Thymus (tissue), 11 donors: ENCODE measurements around the gene RIPOR3. TPM values are rescaled to one million over a fixed set of nuclear protein-coding genes. Genes with fewer than 3 reads are reported as not detected.
A peak's percentile ranks its signal among the peaks of the same experiment; 100 is the strongest.

Experiments
- DNase-seq, 9 donors: peaks; one replicate each; pipeline ENCODE4 v3.0.0-alpha.2; 2013; ENCODE audit warnings: low spot score in 9 of 9, low read depth in 6 of 9, missing footprints in 1 of 9
- H3K27ac ChIP-seq, 2 donors: one replicate each; pipeline ENCODE4 v1.5.1; 2013; ENCODE audit warnings: control low read depth in 1 of 2, low read depth in 1 of 2, low read length in 1 of 2, mild to moderate bottlenecking in 1 of 2, moderate library complexity in 1 of 2
- H3K27me3 ChIP-seq, 2 donors: one replicate each; pipeline ENCODE4 v1.5.1; 2013; ENCODE audit warnings: low read length in 1 of 2; ENCODE audit not compliant: control insufficient read depth in 2 of 2, insufficient read depth in 1 of 2
- H3K36me3 ChIP-seq, 2 donors: one replicate each; pipeline ENCODE4 v1.5.1; 2013; ENCODE audit warnings: low read length in 1 of 2, mild to moderate bottlenecking in 1 of 2, moderate library complexity in 1 of 2; ENCODE audit not compliant: control insufficient read depth in 2 of 2, insufficient read depth in 2 of 2
- H3K4me1 ChIP-seq, 2 donors: one replicate each; pipeline ENCODE4 v1.5.1; 2013; ENCODE audit warnings: low read length in 2 of 2; ENCODE audit not compliant: control insufficient read depth in 2 of 2, insufficient read depth in 2 of 2
- H3K4me3 ChIP-seq, 2 donors: one replicate each; pipeline ENCODE4 v1.5.1; 2013; ENCODE audit warnings: low read length in 2 of 2, control low read depth in 1 of 2, mild to moderate bottlenecking in 1 of 2
- H3K9me3 ChIP-seq, 2 donors: one replicate each; pipeline ENCODE4 v1.5.1; 2013; ENCODE audit warnings: low read length in 1 of 2, mild to moderate bottlenecking in 1 of 2; ENCODE audit not compliant: control insufficient read depth in 2 of 2, insufficient read depth in 1 of 2
- WGBS: extraction: QIAGEN DNeasy Blood & Tissue Kit; methylation state at CpG from one replicate; pipeline ENCODE4 v1.1.7; 2013; 5-methylcytosine and 5-hydroxymethylcytosine counted together
- polyA plus RNA-seq: library from polyadenylated mRNA; stranded (reverse); fragments of 200-250 nt; gene quantifications from one replicate; pipeline ENCODE4 v1.2.3, GENCODE V29; 2013
- total RNA-seq: library from RNA; stranded (reverse); fragments of 120-200 nt; gene quantifications from one replicate; pipeline ENCODE4 v1.2.4, GENCODE V29; 2013
- donor health status: healthy.

RIPOR3 gene
- total and polyA plus RNA-seq, 2 donors, result 12.2 to 23.4 TPM

DNA sequence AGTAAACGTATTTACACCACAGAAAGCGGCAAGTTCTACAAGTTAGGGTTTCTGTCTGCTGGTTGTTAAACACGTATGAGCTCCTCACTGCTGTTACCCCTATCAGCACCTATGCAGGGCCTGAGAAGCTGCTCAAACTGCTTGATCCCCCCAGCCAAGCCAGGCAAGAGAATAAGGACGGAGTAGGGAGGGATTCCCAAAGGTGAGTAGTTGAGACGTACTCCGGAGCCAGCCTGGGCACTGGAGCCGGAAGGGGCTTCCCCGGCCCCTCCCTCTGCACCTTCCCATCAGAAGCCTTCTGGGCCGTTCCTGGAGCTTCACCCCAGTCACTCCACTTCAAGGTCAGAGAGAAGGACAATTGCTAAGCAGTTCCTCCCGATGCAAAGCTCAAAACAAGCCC lies 58.0 kb downstream of the RIPOR3 start:
- no peaks in the 10 kb centered on the region for H3K36me3 ChIP-seq
- no peak overlapping the region for H3K4me3 ChIP-seq
- H3K27ac ChIP-seq, result no peak overlapping the region
- no peaks in the 10 kb centered on the region for H3K9me3 ChIP-seq
- H3K4me1 ChIP-seq, result peaks cover 0 to 7% of the 10 kb centered on the region in 2 donors
- no peak for DNase-seq
- 78% methylated on average over 10 of the region's 10 CpGs for WGBS
- H3K27me3 ChIP-seq, result peaks cover 0 to 3% of the 10 kb centered on the region in 2 donors

DNA sequence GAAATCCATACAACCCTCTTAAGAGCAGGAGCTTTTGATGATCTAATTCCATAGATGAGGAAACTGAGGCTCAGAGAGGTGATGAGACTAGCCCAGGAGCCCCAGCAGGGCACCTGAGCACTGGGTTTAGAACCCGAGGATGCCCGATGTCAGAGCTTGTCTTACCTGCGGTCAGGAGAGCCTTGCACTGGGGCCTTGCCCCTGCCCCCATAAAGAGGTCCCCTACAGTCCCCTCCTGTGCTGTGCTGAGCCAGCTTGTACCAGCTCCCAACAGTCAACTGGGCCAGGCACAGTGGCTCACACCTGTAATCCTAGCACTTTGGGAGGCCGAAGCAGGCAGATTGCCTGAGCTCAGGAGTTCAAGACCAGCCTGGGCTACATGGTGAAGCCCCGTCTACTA lies 58.6 kb downstream of the RIPOR3 start:
- peaks cover 0 to 3% of the 10 kb centered on the region in 2 donors for H3K27me3 ChIP-seq
- H3K36me3 ChIP-seq, result no peaks in the 10 kb centered on the region
- no peaks in the 10 kb centered on the region for H3K9me3 ChIP-seq
- no peak for DNase-seq
- no peak overlapping the region for H3K4me3 ChIP-seq
- 95% methylated on average over 5 of the region's 5 CpGs for WGBS
- H3K27ac ChIP-seq, result no peak overlapping the region
- peaks cover 0 to 7% of the 10 kb centered on the region in 2 donors for H3K4me1 ChIP-seq

DNA sequence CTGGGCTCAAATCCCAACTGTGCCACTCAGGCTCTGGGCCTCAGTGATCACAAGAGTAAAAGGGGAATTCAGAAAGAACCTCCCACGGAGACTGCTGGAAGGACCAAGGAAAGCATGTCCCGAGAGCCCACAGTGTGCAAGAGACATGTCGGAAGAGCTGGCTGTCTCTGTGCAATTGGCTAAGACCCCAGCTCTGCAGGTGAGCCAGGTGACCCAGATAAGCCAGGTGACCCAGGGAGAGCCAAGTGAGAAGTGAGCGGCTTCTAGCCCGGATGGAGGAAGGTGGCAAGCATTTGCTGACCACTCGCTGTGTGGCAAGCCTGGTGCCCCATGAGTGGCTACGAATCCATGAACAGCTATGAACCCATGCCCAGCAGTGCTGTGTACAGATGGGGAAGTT lies 59.1 kb downstream of the RIPOR3 start:
- 94% methylated on average over 7 of the region's 7 CpGs for WGBS
- Histone ChIP-seq H3K27ac (no peak overlapping the region), H3K27me3 (peaks cover 0 to 3% of the 10 kb centered on the region in 2 donors), H3K4me1 (peaks cover 0 to 7% of the 10 kb centered on the region in 2 donors), H3K9me3 (no peaks in the 10 kb centered on the region), H3K36me3 (no peaks in the 10 kb centered on the region), H3K4me3 (no peak overlapping the region)
- DNase-seq, result no peak

DNA sequence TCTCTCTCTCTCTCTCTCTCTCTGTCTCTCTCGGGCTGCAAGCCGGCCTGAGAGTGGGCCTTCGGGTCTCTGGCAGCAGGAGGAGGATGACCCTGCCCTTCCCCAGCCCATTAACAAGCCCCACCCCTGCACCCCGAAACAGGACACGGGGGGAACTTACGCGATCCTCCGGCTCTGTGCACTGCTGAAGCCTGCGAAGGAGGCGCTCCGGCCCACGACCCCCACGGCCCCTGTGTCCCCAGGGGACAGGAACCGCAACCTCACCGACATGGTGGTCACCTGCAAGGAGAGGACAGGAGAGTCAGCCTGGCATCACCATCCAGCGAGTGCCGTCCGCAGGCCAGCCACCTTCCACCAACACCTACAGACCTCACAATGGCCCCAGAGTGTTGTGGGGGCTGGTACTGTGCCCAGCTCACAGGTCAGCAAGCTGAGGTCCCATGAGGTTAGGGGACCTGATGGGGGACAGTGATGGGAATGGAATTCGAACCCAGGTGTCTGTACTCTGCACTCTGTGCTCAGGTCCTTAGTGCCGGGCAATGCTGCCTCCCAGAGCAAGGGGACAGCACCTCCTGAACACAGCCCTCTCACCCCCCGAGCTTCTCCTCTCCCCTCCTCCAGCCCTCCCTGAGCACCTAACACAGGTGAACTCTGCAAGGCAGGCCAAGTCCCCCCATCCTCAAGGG lies 60.6 kb downstream of the RIPOR3 start:
- Histone ChIP-seq H3K4me3 (no peak overlapping the region), H3K36me3 (no peaks in the 10 kb centered on the region), H3K27ac (no peak overlapping the region), H3K4me1 (peaks cover 0 to 4% of the 10 kb centered on the region in 2 donors), H3K27me3 (peaks cover 0 to 3% of the 10 kb centered on the region in 2 donors), H3K9me3 (no peaks in the 10 kb centered on the region)
- 96% methylated on average over 21 of the region's 21 CpGs for WGBS
- no peak for DNase-seq

DNA sequence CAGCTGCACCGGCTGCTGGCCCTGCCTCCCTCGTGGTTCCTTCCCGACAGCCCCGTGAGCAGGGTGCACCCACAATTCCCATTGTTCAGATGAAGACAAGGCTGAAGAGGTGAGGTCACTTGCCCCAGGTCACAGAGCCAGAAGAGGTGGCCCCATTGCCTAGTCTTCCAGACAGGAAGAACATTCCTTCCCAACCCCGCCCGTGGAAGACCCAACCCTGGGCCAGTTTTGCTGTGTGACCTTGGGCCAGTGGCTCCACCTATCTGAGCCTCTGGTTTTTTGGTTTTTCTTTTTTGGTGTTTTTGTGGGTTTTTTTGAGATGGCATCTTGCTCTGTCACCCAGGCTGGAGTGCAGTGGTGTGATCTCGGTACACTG lies 61.7 kb downstream of the RIPOR3 start:
- DNase-seq, result no peak
- Histone ChIP-seq H3K9me3 (no peaks in the 10 kb centered on the region), H3K27ac (no peak overlapping the region), H3K36me3 (no peaks in the 10 kb centered on the region), H3K27me3 (no peaks in the 10 kb centered on the region), H3K4me3 (no peak overlapping the region), H3K4me1 (peaks cover 0 to 4% of the 10 kb centered on the region in 2 donors)
- WGBS, result 80% methylated on average over 7 of the region's 7 CpGs

DNA sequence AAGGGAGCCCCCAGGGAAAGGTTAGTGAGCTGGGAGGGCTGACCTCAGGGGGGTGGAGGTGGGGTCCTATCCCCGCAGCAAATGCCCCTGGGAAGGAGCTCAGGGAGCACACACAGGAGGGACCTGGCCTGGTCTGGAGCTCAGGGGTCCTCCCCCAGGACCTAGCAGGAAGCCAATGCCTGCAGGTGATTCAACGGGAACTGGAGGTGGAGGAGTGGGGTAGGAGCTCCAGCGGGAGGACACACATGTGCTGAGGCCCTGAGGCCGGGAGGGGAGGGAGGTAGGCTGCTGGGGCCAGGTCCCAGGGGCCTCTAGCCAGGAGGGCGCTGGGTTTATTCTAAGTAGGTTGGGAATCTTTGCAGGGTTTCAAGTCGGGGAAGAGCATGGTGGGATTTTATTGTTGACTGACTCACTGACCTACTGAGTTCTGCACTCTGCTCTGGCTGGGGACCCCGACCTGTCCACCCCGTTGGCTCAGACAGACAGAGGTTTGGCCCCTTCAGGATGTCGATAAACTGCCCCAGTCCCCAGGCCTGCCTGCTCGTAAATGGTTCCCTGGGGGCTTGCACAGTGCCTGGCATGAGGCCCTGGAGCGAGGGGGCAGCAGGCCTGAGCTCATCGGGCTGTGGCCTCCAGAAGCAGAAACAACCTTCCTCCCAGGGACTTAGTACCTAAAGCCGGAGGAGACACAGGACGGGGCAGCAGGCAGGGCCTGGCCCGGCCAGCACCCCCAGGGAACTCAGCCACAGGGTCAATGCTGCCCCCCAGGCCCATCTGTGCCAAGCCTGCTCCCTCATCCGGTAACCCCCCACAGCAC lies 62.3 kb downstream of the RIPOR3 start:
- peaks cover 0 to 4% of the 10 kb centered on the region in 2 donors for H3K4me1 ChIP-seq
- DNase-seq, result no peak
- WGBS, result 96% methylated on average over 16 of the region's 16 CpGs
- H3K9me3 ChIP-seq, result no peaks in the 10 kb centered on the region
- no peaks in the 10 kb centered on the region for H3K36me3 ChIP-seq
- no peak overlapping the region for H3K27ac ChIP-seq
- H3K4me3 ChIP-seq, result no peak overlapping the region
- H3K27me3 ChIP-seq, result no peaks in the 10 kb centered on the region

DNA sequence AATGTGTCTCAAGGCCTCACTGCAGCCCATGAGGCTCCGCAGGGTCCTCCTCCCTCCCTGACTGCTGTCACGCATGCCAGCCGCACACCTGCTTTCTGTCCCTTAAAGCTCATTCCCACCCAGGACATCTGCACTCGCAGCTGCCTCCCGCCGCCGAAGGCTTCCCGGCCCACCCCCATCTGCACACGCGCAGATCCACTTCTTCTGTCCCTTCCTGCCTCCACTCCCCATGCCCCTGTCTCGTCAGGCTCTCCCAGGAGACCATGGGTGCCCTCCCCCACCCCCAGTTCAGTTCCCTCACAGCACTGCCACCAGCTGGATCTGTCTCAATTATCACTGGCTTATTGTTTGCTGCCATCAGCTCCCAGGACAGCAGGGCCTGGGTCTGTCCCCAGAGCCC lies 63.0 kb downstream of the RIPOR3 start:
- Histone ChIP-seq H3K36me3 (no peaks in the 10 kb centered on the region), H3K27ac (no peak overlapping the region), H3K4me1 (peaks cover 0 to 4% of the 10 kb centered on the region in 2 donors), H3K27me3 (no peaks in the 10 kb centered on the region), H3K4me3 (no peak overlapping the region), H3K9me3 (no peaks in the 10 kb centered on the region)
- WGBS, result 77% methylated on average over 11 of the region's 11 CpGs
- DNase-seq, result no peak

DNA sequence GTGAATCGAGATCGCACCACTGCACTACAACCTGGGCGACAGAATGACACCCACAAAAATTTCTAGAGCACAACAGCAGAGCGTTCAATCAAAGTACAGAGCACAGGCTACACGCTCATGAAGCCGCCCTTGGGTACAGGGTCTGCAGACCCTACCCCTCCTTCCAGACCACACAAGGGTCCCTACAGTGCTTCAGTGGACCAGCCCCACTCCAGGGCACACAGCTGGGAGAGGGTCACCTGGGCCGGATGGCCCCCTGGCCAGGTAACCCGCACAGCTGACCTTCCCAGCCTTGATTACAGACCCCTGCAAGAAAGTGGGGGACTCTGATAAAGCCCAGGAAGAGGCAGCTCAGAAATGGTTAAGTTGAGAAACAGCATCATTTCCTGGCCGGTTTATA lies 63.6 kb downstream of the RIPOR3 start:
- no peaks in the 10 kb centered on the region for H3K36me3 ChIP-seq
- H3K27ac ChIP-seq, result no peak overlapping the region
- no peaks in the 10 kb centered on the region for H3K9me3 ChIP-seq
- H3K4me1 ChIP-seq, result peaks cover 0 to 4% of the 10 kb centered on the region in 2 donors
- no peak overlapping the region for H3K4me3 ChIP-seq
- DNase-seq, result no peak
- H3K27me3 ChIP-seq, result no peaks in the 10 kb centered on the region
- 95% methylated on average over 9 of the region's 9 CpGs for WGBS

DNA sequence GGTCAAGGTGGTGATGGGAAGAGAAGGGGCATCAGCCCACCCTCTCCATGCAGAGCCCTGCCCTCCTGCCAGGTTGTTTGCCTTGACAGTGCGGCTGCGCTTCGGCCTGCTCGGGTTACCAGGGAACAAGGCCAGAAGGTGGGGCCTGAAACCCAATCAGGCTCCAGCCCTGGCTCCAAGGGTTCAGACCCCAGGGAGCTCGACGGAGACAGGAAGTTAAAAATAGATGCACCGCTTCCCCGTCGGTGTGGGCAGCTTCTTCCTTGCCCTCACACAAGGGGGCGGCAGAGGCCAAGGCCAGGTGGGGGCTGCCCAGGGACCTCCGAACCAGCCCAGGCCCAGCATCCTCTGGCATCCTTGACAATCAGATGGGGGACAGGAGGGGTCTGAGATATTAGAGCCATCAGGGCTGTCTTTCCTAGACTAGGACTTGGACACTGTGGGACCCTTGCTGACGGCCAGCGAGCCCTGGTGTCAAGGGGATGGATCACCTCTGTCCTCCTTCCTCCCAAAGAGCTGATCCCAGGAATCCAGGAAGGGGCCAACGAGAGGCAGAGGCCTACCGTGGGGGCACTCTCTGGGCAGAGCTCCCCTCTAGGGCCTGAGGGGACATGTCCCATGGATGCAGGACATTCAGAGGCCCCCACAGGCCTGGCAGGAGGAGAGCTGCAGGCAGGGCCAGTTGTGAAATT lies 65.2 kb downstream of the RIPOR3 start:
- Histone ChIP-seq H3K9me3 (peaks cover 0 to 2% of the 10 kb centered on the region in 2 donors), H3K27me3 (no peaks in the 10 kb centered on the region), H3K4me3 (no peak overlapping the region), H3K36me3 (no peaks in the 10 kb centered on the region), H3K4me1 (peaks cover 0 to 4% of the 10 kb centered on the region in 2 donors), H3K27ac (peak overlapping the region in 1 of 2 donors; percentile 1)
- 64% methylated on average over 15 of the region's 15 CpGs for WGBS
- peak in 2 of 9 donors; percentile 12 to 25 for DNase-seq
